Activated CD4-positive, CD25-positive, alpha-beta regulatory T cell treated with anti-CD3 and anti-CD28 coated beads, Interleukin-2, amount 50 U/mL, for 16 hours (primary cell): Measurements from ENCODE around the gene PPAN.

Experiments used
- DNase-seq: peaks from one replicate; pipeline ENCODE4 v3.0.0-alpha.2; 2020; ENCODE audit warnings: low read depth, low spot score

PPAN gene

DNA sequence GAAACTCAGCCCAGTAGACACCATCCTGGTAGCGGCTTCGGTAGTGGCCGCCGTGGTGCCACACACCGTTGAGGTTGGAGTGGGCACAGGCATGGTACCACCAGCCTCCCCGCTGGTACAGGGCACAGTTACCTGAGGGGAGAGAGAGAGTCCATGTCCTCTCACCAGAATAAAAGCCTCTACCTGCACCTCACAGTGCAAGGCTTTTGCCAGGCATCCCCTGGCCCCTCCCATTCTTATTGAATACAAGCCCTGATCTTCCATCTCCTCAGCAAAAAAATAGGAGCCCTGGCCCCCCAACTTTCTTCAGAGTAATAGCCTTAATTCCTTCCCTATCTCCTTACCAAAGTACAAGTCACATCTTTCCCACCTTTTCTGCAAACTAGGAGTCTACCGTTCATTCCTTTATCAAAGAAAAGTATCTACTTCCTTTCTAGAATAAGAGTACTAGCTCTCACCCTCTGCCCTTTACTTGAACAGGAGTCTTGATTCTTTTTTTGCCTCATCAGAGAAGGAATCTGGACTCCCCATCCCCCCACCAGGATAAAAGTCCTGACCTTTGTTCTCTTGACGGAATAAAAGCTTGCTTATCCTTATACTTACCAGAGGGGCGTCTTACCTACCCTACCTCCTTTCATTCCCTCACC is 13.4 kb upstream of the PPAN start:
- DNase-seq: no peak

DNA sequence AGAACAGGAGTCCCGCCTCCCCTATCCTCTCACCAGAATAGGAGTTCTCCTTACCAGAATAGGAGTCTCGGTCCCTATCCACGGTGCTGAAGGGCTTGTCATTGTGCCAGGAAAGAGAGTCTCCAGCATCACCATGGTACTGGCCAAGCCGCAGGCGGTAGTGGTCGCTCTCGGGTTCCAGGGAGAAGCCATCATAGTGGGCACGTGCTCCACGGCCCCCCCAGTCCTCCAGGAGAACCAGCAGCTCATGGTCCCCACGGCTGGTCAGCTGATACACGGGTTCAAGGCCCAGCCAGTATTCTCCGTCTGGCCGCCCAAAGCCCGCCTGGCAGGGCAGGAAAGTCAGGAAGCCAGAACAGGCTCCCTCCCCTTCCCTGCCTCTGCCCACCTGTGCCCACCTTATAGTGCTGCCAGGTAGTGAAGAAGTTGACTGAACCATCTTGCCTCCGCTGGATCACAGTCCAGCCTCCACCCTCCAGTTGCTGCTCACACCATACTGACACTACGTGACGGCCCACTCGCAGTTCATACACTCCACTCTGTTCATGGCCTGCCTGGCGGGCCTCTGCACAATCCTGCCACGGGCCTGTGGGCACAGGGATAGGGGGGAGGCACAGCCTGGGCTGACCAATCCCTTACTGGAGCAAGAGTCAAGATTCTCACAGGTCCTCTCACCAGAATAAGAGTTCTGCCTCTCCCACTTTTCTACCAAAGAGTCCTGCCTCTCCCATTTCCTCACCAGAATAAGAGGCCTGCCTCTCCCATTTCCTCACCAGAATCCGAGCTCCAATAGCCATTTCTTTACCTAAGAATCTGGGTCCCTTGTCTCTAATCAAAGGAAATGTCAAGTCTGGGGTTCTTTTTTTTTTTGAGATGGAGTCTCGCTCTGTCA is 12.6 kb upstream of the PPAN start:
- no peak for DNase-seq

DNA sequence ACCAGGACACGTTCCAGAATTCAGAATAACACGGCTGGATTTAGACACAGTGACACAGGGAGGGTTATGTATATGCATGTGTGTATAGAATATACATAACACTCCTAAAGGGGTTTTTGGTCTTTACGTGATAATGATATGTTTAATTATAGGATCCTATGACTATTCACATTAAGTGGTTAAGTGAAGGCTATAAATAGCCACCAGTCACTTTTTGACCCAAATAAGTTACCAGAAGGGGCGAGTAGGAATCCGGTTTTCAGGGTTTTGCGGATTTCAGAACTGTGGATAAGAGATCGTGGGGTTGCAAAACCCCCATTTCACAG is 10.6 kb upstream of the PPAN start:
- no peak for DNase-seq

DNA sequence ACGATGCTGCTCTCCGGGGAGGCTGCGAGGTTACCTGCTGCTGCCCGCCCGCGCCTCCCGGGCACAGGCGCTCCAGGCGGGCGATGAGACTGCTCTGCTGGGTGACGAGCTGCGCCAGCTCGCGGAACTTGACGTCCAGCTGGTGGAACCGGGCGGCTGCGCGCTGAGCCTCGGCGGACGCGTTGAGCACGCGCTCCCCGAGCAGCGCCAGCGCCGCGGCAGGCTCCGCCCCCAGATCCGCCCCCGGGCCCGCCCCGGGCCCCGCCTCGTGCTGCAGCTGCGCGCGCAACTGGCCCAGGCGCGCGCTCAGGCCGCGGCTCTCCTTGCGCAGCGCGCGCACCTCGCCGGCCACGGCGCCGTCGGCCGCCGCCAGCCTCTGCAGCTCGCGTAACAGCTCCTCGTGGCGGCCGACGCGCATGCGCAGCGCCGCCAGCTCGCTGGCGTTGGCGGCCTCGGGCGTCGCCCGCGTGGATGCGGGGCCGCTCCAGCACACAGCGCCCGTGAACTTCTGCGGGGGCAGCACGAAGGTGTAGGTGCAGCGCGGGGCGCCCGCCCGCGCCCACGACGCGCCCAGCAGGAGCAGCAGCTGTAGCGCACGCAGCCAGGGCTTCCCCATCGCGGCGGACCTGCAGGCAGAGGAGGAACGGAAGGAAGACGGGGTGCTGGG is 10.1 kb upstream of the PPAN start:
- DNase-seq: peak; percentile 77

DNA sequence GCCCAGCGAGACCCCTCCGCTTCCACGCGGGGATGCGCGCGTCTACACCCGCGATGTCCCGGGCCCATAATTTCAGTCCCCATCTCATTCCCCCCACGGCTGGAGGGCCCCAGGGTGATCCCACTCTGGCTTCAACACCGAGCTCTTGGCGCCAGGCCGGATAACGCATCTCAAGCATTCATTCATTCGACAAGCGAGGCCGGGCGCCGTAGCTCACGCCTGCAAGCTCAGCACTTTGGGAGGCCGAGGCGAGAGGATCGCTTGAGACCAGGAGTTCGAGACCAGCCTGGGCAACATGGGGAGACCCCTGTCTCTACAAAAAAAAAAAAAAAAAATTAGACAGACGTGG is 9.6 kb upstream of the PPAN start:
- no peak for DNase-seq

DNA sequence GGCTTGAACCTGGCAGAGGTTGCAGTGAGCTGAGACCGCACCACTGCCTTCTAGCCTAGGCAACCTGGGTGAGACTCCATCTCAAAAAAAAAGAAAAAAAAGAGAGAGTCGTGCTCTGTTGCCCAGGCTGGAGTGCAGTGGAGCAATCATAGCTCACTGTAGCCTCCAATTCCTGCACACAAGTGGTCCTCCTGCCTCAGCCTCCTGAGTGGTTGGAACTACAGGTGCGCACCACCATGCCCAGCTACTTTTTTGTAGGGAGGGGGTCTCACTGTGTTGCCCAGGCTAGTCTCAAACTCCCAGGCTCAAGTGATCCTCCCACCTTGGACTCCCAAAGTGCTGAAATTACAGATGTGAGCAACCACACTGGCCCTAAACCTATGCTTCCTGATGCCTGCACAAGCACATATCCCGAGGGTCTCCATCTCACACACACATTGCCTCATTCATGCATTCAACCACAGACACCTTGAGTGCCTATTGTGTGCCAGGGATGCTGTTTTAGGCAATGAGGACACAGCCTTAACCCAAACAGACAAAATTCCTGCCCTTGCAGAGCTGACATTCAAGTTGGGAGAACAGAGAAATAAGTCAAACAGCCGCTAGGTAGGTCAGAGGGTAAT is 5.9 kb upstream of the PPAN start:
- no peak for DNase-seq

DNA sequence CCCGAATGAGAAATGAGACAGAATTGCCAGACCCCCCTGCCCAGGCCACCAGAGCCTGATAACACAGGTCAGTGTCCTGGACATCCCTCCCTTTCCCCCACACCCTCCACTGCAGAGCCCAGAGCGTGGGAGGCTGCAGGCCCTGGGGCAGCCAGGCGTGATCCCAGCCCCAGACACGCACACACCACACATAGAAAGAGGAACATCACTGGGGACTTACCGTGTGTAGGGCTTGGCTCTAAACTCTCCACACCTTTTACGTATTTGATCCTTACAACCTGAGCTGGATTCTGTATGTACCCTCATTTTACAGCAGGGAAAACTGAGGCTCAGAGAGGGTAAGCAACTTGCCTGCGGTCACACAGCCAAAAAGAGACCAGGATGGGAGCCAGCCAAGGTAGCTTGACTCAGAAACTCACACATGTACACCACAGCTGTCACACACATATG is 3.4 kb upstream of the PPAN start:
- DNase-seq: no peak

DNA sequence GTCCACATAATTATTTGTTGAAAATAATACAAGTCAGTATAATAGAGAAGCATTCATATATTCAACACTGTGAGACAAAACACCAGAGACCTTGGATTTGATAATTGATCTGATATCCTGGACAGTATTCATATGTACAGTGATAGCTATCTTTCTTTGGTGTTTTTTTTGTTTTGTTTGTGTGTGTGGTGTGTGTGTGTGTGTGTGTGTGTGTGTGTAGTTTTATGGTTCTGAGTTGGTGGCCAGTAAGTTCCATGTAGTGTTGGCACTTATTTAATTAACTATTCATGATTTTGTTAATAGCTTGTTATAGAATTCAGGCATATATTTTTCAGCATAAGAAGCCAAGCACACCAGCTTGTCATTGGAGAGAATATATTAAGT is 2.0 kb upstream of the PPAN start:
- DNase-seq: no peak

DNA sequence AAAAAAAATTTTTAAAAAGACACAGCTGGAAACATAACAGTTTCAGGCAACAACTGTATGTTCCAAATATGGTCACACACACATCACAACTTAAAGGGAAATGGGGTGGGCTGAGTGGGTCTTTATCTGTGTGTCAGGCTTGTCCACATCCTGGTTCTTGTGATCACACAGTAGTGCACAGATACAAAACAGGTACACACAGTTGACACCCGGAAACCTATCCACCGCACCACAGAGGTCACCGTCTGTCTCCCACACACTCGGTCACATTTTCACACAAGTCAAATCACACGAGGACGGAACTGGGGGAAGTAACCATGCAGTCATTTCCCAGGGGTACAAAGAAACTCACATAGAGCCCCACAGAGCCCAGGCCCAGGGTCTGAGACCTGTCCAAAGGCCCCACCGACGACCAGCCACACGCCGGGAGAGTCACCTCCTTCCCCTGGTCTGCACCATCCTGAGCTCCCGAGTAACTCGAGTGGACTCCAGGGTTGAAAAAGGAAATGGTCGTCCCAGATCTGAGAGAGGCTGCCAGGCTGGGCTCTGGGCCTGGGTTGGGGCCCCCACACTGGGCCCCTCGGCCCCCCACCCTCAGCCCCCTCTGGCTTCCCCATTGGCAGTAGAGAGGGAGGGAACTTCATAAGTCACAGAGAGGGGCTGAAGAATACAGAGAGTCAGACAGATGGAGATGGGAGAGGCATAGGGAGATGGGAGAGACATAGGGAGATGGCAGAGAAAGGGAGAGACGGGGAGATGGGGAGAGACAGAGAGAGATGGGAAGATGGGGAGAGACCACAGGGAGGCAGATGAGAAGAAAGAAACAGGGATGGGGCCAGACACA is 1.3 kb upstream of the PPAN start:
- DNase-seq: peak; percentile 69

DNA sequence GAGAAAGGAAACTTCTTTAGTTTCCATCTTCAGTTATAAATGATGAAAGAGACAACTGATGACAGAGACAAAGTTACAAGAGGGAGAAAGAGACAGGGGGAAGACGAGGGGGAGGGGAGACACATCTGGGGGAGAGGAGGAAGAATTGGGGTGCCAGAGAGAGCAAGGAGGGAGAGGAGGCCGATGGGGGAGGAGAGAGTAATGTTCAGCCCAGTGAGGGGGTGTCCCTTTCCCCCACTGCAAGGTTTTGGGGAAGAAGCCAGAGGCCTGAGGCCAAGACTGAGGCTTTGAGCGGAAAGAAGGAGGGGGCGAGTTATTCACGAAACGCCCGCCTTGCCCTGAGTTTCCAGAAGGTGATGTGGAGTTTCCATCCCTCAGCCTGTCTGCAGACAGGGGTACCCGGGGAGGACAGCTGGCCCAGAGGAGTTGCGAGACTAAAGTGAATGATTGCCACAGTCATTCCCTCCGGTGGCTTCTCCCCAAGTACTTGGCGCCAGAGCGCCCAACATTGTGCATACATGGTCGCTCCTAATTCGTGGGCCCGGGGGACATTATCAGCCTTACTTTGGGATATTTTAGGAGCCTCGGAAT is 558 bp upstream of the PPAN start:
- DNase-seq: peak; percentile 56

DNA sequence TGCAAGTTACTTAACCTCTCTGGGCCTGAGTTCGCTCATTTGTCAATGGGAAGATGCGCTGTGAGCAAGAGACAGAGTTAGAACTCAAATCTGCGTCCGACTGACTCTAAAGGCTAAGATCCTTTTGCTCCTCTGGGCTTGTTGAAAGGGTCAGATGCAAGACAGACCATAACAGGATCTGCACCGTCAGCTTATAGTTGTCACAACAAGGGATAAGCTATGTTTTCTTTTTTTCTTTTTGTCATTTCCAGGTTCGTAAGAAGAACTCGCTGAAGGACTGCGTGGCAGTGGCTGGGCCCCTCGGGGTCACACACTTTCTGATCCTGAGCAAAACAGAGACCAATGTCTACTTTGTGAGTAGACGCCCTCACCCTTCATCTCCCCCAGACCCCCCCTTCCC is 1.1 kb downstream of the PPAN start:
- no peak for DNase-seq

DNA sequence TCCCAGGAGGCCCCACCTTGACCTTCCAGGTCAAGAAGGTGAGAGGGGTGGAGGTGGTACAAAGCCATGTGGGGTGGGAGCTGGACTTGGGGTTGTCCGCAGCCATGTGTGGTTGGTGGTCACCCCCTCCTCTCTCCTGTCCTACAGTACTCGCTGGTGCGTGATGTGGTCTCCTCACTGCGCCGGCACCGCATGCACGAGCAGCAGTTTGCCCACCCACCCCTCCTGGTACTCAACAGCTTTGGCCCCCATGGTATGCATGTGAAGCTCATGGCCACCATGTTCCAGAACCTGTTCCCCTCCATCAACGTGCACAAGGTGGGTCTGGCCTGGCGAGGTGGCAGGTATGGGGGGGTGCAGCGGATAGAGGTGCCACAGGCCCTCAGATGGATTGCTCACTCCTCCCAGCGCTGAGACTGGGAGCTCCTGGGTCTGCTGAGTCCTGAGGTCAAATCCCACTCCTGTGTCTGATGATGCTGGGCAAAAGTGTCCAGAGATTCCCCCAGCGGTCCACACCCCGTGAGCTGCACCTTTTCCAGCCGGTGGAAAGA is 1.7 kb downstream of the PPAN start:
- DNase-seq: no peak

DNA sequence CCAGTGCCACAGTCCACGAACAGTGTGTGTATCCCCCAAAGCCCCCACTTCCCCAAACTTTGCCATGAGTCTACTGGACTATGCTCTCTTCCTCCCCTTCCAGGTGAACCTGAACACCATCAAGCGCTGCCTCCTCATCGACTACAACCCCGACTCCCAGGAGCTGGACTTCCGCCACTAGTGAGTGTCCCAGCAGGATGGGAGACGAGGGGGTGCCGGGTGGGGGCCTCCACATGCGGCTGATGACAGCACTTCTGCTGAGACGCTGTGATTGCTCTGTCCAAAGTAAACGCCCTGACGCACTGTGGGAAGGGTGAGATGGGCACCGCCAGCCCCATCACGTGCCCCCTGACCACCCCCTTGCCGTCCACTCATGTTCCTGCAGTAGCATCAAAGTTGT is 3.4 kb downstream of the PPAN start:
- no peak for DNase-seq

DNA sequence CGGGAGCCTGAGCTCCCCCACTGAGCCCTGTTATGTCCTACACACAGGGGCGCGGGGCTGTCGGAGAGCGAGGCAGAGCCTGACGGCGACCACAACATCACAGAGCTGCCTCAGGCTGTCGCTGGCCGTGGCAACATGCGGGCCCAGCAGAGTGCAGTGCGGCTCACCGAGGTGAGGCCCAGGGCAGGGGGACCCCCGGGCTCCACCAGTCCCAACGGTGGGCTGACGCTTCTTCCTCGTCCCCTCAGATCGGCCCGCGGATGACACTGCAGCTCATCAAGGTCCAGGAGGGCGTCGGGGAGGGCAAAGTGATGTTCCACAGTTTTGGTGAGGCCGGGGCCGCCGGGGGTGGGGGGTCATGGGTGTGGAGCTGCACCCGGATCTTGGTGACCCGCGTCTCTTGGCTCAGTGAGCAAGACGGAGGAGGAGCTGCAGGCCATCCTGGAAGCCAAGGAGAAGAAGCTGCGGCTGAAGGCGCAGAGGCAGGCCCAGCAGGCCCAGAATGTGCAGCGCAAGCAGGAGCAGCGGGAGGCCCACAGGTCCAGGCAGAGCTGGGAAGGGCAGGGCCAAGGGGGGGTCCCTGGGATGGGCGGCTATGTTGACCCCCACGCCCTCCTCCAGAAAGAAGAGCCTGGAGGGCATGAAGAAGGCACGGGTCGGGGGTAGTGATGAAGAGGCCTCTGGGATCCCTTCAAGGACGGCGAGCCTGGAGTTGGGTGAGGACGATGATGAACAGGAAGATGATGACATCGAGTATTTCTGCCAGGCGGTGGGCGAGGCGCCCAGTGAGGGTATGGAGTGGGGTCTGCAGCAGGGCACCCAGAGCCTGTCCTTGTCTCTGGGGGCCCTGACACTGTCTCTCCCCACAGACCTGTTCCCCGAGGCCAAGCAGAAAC is 4.2 kb downstream of the PPAN start:
- no peak for DNase-seq

DNA sequence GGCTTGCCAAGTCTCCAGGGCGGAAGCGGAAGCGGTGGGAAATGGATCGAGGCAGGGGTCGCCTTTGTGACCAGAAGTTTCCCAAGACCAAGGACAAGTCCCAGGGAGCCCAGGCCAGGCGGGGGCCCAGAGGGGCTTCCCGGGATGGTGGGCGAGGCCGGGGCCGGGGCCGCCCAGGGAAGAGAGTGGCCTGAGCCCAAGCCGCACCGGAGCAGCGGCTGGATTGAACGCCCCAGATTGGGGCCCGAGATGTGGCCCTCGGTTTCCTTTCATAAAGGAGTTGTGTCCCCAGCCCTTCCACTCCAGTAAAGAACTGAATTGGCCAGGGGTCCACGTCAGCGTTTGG is 4.8 kb downstream of the PPAN start:
- no peak for DNase-seq

DNA sequence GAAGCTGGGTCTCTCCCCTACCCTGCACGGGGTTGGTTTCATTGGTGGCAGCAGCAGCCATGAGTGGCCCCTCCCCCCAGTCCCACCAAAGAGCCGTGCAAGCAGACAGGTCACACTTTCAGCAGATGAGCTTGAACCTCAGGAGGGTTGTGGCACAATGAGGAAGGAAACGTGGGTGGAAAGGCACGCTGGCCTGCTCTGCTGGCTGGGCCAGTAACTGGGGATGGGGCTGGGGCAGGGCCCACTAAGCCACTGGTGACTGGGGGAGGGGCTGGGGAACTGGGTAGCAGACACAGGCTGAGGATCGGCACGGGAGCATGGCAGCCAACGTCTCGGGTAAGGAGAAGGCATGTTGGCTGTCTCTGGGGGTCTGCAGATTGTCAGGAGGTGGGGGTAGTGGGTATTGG is 5.2 kb downstream of the PPAN start, which contains the start of gene P2RY11:
P2RY11 (plus strand) TSS at position 289 of the 407 bp plus-strand sequence; CDS start at position 318, 29 bp downstream.
- no peak for DNase-seq

DNA sequence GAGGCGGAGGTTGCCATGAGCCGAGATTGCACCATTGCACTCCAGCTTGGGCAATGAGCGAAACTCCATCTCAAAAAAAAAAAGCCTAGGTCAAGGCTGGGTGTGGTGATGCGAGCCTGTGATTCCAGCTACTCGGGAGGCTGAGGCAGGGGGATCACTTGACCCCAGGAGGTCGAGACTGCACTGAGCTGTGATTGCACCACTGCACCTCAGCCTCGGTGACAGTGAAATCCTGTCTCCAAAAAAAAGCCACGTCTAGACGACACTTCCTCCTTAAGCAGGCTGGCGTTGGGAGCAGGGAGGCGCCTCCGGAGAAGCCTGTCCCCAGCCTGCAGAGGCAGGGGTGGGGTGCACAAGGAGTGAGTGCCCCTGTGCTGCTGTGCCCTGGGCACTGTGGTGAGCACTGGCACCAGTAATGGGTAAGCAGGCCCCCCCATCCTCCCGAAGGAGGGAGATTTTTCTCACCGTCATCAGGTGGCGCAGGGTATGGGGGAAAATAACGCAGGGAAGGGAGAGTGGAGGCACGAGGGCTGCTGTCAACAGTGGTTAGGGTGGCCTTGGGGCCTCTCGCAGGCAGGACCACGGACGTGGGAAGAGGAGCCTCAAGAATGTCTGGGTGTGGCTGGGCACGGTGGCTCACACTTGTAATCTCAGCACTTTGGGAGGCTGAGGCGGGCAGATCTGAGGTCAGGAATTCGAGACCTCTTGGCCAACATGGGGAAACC is 6.0 kb downstream of the PPAN start:
- no peak for DNase-seq

DNA sequence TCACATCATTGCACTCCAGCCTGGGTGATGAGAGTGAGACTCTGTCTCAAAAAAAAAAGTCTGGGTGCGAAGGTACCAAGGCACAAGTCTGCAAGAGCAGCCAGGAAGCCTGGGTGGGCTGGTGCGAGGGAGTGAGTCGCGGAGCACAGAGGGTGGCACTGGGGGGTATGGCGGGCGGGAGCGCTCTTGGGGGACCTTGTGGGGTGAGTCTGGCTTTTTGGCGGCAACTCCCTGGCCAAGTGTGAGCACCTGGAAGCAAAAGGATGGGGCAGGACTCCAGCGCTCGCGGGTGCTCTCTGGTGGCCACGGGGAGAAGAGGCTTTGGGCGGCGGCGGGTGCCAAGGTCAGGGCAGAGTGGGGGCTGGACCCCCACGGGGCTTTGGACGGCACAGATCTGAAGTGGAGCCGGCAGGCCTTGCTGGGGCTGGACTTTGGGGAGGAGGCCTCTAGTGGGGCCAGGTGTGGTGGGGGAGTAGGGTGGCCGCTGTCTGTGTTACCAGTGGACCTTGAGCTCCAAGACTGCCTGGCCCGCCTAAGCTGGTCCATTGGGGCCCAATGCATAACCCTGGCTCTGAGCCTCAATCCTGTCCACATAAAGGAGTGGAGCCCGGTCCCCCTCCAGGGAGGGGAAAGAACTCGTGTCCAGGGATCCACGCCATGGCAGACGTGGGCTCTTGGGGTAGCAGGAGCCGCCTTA is 6.9 kb downstream of the PPAN start:
- DNase-seq: no peak

DNA sequence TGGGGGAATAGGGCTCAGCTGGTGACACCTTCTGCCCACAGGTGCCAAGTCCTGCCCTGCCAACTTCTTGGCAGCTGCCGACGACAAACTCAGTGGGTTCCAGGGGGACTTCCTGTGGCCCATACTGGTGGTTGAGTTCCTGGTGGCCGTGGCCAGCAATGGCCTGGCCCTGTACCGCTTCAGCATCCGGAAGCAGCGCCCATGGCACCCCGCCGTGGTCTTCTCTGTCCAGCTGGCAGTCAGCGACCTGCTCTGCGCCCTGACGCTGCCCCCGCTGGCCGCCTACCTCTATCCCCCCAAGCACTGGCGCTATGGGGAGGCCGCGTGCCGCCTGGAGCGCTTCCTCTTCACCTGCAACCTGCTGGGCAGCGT is 7.4 kb downstream of the PPAN start:
- DNase-seq: no peak
